Kidney (tissue), 14 donors: ENCODE measurements around the gene RRAGB. TPM values are rescaled to one million over a fixed set of nuclear protein-coding genes. Genes with fewer than 3 reads are reported as not detected.

ENCODE experiments used
- DNase-seq, 5 donors: peaks; one replicate each; pipeline ENCODE4 v3.0.0-alpha.2; 2013 to 2020
- FAIRE-seq: peaks from 2 replicates; lab custom pipeline; 2012; peaks lifted over from hg19 to GRCh38; lab: Jason Lieb, UNC
- H3K27ac ChIP-seq, 2 donors: one replicate each; pipeline ENCODE4 v1.7.0; 2013; ENCODE audit warnings: low read depth in 2 of 2, low read length in 2 of 2, inconsistent platforms in 1 of 2
- H3K27me3 ChIP-seq: one replicate; pipeline ENCODE4 v1.7.1; 2013; ENCODE audit warnings: low read length, inconsistent platforms; ENCODE audit not compliant: control insufficient read depth, insufficient read depth
- H3K36me3 ChIP-seq, 3 donors: one replicate each; pipeline versions ENCODE4 v1.7.0 to v1.7.1; 2013; ENCODE audit warnings: low read length in 3 of 3, control low read depth in 1 of 3, inconsistent platforms in 1 of 3; ENCODE audit not compliant: insufficient read depth in 3 of 3, control insufficient read depth in 2 of 3
- H3K4me1 ChIP-seq, 3 donors: one replicate each; pipeline versions ENCODE4 v1.7.0 to v1.7.1; 2013; ENCODE audit warnings: low read length in 3 of 3, inconsistent platforms in 1 of 3, low read depth in 1 of 3; ENCODE audit not compliant: control insufficient read depth in 2 of 3, insufficient read depth in 2 of 3
- H3K4me3 ChIP-seq, 3 donors: one replicate each; pipeline versions ENCODE4 v1.7.0 to v1.8.1; 2013; ENCODE audit warnings: low read length in 3 of 3, control low read depth in 1 of 3, inconsistent platforms in 1 of 3
- H3K9ac ChIP-seq, 3 donors: one replicate each; pipeline versions ENCODE4 v1.7.0 to v1.7.1; 2013; ENCODE audit warnings: low read length in 3 of 3, control low read depth in 1 of 3, inconsistent platforms in 1 of 3
- H3K9me3 ChIP-seq, 3 donors: one replicate each; pipeline versions ENCODE4 v1.7.0 to v1.7.1; 2013; ENCODE audit warnings: low read length in 3 of 3, control low read depth in 1 of 3, inconsistent platforms in 1 of 3; ENCODE audit not compliant: control insufficient read depth in 2 of 3, insufficient read depth in 1 of 3
- CTCF ChIP-seq: IDR thresholded peaks from 3 replicates; pipeline ENCODE4 v1.5.1; 2012; ENCODE audit warnings: mild to moderate bottlenecking, moderate library complexity, borderline replicate concordance; ENCODE audit not compliant: insufficient read depth; ENCODE audit errors: extremely low read depth
- intact Hi-C: fragments of 100-400 bp; cut with DNase I; formaldehyde crosslinking; loops from one replicate; pipeline ENCODE4 v1.11.1; 2022
- polyA plus RNA-seq: library from polyadenylated mRNA; stranded (reverse); fragments of 350-450 nt; fragmentation: Illumina TruSeq; extraction: RNeasy Lipid Tissue Mini Kit (QIAGEN cat#74804); gene quantifications from one replicate; pipeline ENCODE4 v1.2.3, GENCODE V29; 2014; ENCODE audit warnings: low read depth, low replicate concordance; ENCODE audit not compliant: insufficient read depth
- total RNA-seq: library from RNA; stranded (reverse); fragmentation: NEBNext Ultra II Directional; extraction: Animal tissue kit (Norgen Biotek cat#: 25700); gene quantifications from one replicate; pipeline ENCODE4 v1.2.1, GENCODE V29; 2021
- donor health status: control.
- donor health status: control.
- donor health status: control.
- donor health status: control.
- donor health status: control.
- donor health status: DM: yes; HTN: yes; CAD: no.
- donor health status: Normal renal cell carcinoma (clear cell type).

The RRAGB gene
- total and polyA plus RNA-seq, 2 donors from 2014 or later = 23.7 to 25.4 TPM

- Histone ChIP-seq H3K27ac (no peak overlapping the region), H3K4me1 (no peaks in the 10 kb centered on the region), H3K27me3 (no peaks in the 10 kb centered on the region), H3K9ac (no peak overlapping the region), H3K9me3 (no peaks in the 10 kb centered on the region), H3K36me3 (no peaks in the 10 kb centered on the region), H3K4me3 (no peak overlapping the region)
- no peak for FAIRE-seq
- no peak for DNase-seq
- no peak for TF ChIP-seq CTCF
- intact Hi-C loops = no loop called here
Observed at GRCh38 chrX:55709735-55710134, 7.8 kb upstream of the RRAGB start.

- intact Hi-C loops = no loop called here
- Histone ChIP-seq H3K36me3 (no peaks in the 10 kb centered on the region), H3K27me3 (no peaks in the 10 kb centered on the region), H3K4me1 (no peaks in the 10 kb centered on the region), H3K9ac (no peak overlapping the region), H3K4me3 (no peak overlapping the region), H3K27ac (peak overlapping the region in 1 of 2 donors; percentile 17), H3K9me3 (no peaks in the 10 kb centered on the region)
- FAIRE-seq (no peak), DNase-seq (peak in 2 of 5 donors; percentile 2 to 60)
- no peak for TF ChIP-seq CTCF
Observed at GRCh38 chrX:55710701-55711100, 6.8 kb upstream of the RRAGB start.

GRCh38 chrX:55713631-55714030 lies 3.9 kb upstream of the RRAGB start:
- DNase-seq = no peak
- H3K4me1 ChIP-seq = no peaks in the 10 kb centered on the region
- H3K9ac ChIP-seq = no peak overlapping the region
- no peak for TF ChIP-seq CTCF
- FAIRE-seq = no peak
- H3K9me3 ChIP-seq = no peaks in the 10 kb centered on the region
- H3K27me3 ChIP-seq = no peaks in the 10 kb centered on the region
- no peak overlapping the region for H3K27ac ChIP-seq
- H3K4me3 ChIP-seq = no peak overlapping the region
- intact Hi-C loops = no loop called here
- H3K36me3 ChIP-seq = no peaks in the 10 kb centered on the region

GRCh38 chrX:55714161-55714560 lies 3.4 kb upstream of the RRAGB start:
- no peak for FAIRE-seq

More at GRCh38 chrX:55714161-55714560, 3.4 kb upstream of the RRAGB start:
- H3K27me3 ChIP-seq = no peaks in the 10 kb centered on the region
- no peaks in the 10 kb centered on the region for H3K4me1 ChIP-seq
- intact Hi-C loops = no loop called here
- no peak overlapping the region for H3K4me3 ChIP-seq
- DNase-seq = no peak
- no peak for TF ChIP-seq CTCF
- no peaks in the 10 kb centered on the region for H3K36me3 ChIP-seq
- H3K27ac ChIP-seq = no peak overlapping the region
- H3K9ac ChIP-seq = no peak overlapping the region
- H3K9me3 ChIP-seq = no peaks in the 10 kb centered on the region
